ENCODE data around the gene LHFPL6. TPM values are rescaled to one million over a fixed set of nuclear protein-coding genes. Genes with fewer than 3 reads are reported as not detected.

LHFPL6 gene
- total and polyA plus RNA-seq, 12 donors = 41.5 to 65.8 (median 55.4) TPM

DNA sequence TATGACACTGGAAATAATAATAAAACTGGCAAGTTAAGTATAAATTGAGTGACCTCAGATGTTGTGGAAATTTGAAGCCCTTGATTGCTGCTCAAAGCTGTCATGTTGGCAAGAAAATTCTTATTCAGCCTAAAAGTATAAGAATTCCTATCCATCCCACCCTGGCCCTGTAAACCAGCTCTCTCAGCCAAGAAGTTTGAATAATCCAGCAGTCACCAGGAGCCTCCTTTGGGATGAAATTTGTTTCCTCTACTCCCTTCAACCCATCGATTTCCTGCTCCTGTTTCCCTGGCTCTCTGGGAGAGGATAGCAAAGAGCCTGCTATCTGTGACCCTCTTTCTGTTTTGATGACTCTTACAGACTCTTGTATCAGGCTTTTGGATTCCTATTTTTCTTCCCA is 169.3 kb downstream of the LHFPL6 start:
- ATAC-seq (peak in 4 of 8 donors; percentile 29 to 64 (median 55)), DNase-seq (no peak)
- intact Hi-C loops (cut with DNase I) = no loop called here
- peaks cover 0 to 29% (median 7%) of the 10 kb centered on the region in 11 donors for H3K9me3 ChIP-seq
- H3K27ac ChIP-seq = peak overlapping the region in 2 of 10 donors; percentile 6 to 52
- TF ChIP-seq, protein P1, sequence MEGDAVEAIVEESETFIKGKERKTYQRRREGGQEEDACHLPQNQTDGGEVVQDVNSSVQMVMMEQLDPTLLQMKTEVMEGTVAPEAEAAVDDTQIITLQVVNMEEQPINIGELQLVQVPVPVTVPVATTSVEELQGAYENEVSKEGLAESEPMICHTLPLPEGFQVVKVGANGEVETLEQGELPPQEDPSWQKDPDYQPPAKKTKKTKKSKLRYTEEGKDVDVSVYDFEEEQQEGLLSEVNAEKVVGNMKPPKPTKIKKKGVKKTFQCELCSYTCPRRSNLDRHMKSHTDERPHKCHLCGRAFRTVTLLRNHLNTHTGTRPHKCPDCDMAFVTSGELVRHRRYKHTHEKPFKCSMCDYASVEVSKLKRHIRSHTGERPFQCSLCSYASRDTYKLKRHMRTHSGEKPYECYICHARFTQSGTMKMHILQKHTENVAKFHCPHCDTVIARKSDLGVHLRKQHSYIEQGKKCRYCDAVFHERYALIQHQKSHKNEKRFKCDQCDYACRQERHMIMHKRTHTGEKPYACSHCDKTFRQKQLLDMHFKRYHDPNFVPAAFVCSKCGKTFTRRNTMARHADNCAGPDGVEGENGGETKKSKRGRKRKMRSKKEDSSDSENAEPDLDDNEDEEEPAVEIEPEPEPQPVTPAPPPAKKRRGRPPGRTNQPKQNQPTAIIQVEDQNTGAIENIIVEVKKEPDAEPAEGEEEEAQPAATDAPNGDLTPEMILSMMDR (IDR thresholded peaks at IDR 0.05) = no peak
- H3K36me3 ChIP-seq = no peaks in the 10 kb centered on the region
- peaks cover 0 to 23% (median 13%) of the 10 kb centered on the region in 9 donors for H3K4me1 ChIP-seq
- no peaks in the 10 kb centered on the region for H3K27me3 ChIP-seq
- H3K4me3 ChIP-seq = no peak overlapping the region
- WGBS, 2 donors = 37 to 46% methylated on average over 1 of the region's 1 CpG

DNA sequence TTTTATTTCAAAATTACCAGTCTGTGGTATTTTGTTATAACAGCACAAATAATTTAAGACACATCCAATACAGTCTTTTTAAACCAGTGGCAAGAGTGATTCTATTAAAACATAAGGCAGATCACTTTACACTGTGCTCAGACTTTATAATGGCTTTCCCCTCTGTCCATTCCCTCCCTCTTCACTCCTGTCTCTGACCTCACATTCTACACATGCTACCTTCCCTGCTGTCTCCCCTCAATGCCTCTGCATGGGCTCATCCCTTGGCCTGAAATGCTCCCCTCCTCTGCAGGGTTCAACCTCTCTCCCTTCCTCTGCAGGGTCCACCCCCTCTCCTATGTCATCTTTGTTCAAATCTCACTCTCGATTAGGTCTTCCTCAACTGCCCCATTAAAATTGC is 170.8 kb downstream of the LHFPL6 start:
- TF ChIP-seq, protein P1 (IDR thresholded peaks at IDR 0.05) = no peak
- DNase-seq (no peak), ATAC-seq (peak in 1 of 8 donors; percentile 27)
- H3K4me1 ChIP-seq = peaks cover 0 to 23% (median 13%) of the 10 kb centered on the region in 9 donors
- no peaks in the 10 kb centered on the region for H3K27me3 ChIP-seq
- no peak overlapping the region for H3K27ac ChIP-seq
- no peak overlapping the region for H3K4me3 ChIP-seq
- 60 to 90% methylated on average over 1 of the region's 1 CpG for WGBS, 2 donors
- no peaks in the 10 kb centered on the region for H3K36me3 ChIP-seq
- intact Hi-C loops (cut with DNase I) = no loop called here
- peaks cover 0 to 22% (median 0%) of the 10 kb centered on the region in 11 donors for H3K9me3 ChIP-seq

DNA sequence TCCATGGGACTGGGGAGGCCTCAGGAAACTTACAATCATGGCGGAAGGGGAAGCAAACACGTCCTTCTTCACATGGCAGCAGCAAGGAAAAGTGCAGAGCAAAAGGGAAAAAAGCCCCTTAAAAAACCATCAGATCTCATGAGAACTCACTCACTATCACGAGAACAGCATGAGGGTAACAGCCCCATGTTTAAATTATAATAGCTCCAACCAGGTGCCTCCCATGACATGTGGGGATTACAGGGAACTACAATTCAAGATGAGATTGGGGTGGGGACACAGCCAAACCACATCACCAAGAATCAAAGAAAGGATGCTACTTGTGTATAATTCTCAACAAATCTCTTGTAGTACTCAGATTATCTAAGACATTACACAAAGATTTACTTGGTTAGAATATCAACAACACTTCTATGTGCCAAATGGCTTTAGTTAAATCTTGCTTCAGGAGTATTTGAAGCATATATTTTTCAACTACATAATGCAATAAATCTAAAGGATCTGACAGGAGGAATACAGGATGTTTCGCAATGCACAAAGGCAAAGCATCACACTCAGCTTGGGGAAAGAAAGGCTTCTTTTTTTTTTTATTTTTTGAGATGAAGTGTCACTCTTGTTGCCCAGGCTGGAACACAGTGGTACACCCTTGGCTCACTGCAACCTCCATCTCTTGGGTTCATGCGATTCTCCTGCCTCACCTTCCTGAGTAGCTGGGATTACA is 180.0 kb downstream of the LHFPL6 start:
- H3K9me3 ChIP-seq = no peaks in the 10 kb centered on the region
- no peak overlapping the region for H3K4me3 ChIP-seq
- TF ChIP-seq, protein P1 (IDR thresholded peaks at IDR 0.05) = no peak
- H3K27ac ChIP-seq = no peak overlapping the region
- intact Hi-C loops (cut with DNase I) = no loop called here
- no peaks in the 10 kb centered on the region for H3K27me3 ChIP-seq
- peaks cover 0 to 60% (median 36%) of the 10 kb centered on the region in 9 donors for H3K4me1 ChIP-seq
- DNase-seq (no peak), ATAC-seq (no peak)
- WGBS, 2 donors = 95 to 97% methylated on average over 5 of the region's 5 CpGs
- no peaks in the 10 kb centered on the region for H3K36me3 ChIP-seq

DNA sequence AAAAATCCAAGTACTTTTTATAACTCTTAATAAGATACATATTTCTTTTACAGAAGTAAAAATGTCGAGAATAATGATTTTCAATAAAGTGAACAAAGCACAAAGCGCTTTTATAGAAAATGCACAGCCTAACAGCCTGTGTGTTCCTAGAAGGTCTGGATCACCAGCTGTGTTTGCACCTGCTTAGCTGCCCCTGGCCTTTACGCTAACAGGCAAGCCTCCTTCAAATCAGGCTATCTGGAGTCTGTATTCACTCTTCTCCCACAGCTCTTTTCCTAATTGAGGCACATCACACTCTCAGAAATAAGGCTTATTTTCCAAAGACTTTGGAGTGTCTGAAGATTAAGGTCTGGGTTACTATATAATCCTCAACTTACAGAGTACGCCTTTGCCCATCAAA is 183.1 kb downstream of the LHFPL6 start:
- ATAC-seq (no peak), DNase-seq (no peak)
- TF ChIP-seq, protein P1 (IDR thresholded peaks at IDR 0.05) = no peak
- no peak overlapping the region for H3K4me3 ChIP-seq
- 95 to 98% methylated on average over 4 of the region's 4 CpGs for WGBS, 2 donors
- intact Hi-C loops (cut with DNase I) = loop anchor here in 7 of 10 donors (5.0 to 10.0 kb wide), 6 partner anchors 32 to 375 kb away; partner anchors contain the start of gene LHFPL6 (in 2 of the 7)
- H3K36me3 ChIP-seq = no peaks in the 10 kb centered on the region
- H3K4me1 ChIP-seq = peaks cover 7 to 84% (median 59%) of the 10 kb centered on the region in 9 donors
- H3K27me3 ChIP-seq = no peaks in the 10 kb centered on the region
- no peaks in the 10 kb centered on the region for H3K9me3 ChIP-seq
- H3K27ac ChIP-seq = no peak overlapping the region

All from heart right ventricle (tissue), 16 donors.